HG02852 (cell line): ENCODE data around the gene NTSR1.
"Not testable (repeated sequence)": the region's sequence is repeated elsewhere in the genome, so short reads cannot be mapped to it uniquely, and the experiment has no call there.

Experiments used
- ATAC-seq: cut with Tn5 transposase; IDR thresholded peaks from one replicate; pipeline ENCODE4 v1.9.1; 2021; ENCODE audit warnings: mild to moderate bottlenecking, moderate library complexity; ENCODE audit not compliant: unreplicated experiment

Gene NTSR1

GRCh38 chr20:62671765-62672164 is 36.9 kb upstream of the NTSR1 start:
- no peak for ATAC-seq

GRCh38 chr20:62674370-62674769 is 34.3 kb upstream of the NTSR1 start:
- no peak for ATAC-seq

- ATAC-seq: no peak
Observed at GRCh38 chr20:62675156-62675876, 33.3 kb upstream of the NTSR1 start.

- no peak for ATAC-seq
Observed at GRCh38 chr20:62675877-62676260, 32.8 kb upstream of the NTSR1 start.

- no peak for ATAC-seq
Observed at GRCh38 chr20:62676976-62677375, 31.7 kb upstream of the NTSR1 start.

- ATAC-seq: no peak
Observed at GRCh38 chr20:62677678-62678077, 31.0 kb upstream of the NTSR1 start.

GRCh38 chr20:62678553-62678952 is 30.1 kb upstream of the NTSR1 start:
- ATAC-seq: no peak

- no peak for ATAC-seq
Observed at GRCh38 chr20:62679978-62680589, 28.6 kb upstream of the NTSR1 start.

GRCh38 chr20:62682912-62683517 is 25.6 kb upstream of the NTSR1 start:
- no peak for ATAC-seq

- ATAC-seq: not testable (repeated sequence)
Observed at GRCh38 chr20:62683660-62684322, 24.8 kb upstream of the NTSR1 start.

- no peak for ATAC-seq
Observed at GRCh38 chr20:62684981-62685380, 23.7 kb upstream of the NTSR1 start.

GRCh38 chr20:62685781-62686555 is 22.7 kb upstream of the NTSR1 start:
- no peak for ATAC-seq

GRCh38 chr20:62686869-62687830 is 21.5 kb upstream of the NTSR1 start:
- ATAC-seq: no peak

GRCh38 chr20:62688083-62688482 is 20.6 kb upstream of the NTSR1 start:
- ATAC-seq: no peak

- ATAC-seq: no peak
Observed at GRCh38 chr20:62688855-62689460, 19.7 kb upstream of the NTSR1 start.

- no peak for ATAC-seq
Observed at GRCh38 chr20:62689861-62690260, 18.8 kb upstream of the NTSR1 start.

- ATAC-seq: no peak
Observed at GRCh38 chr20:62690261-62690820, 18.3 kb upstream of the NTSR1 start.

- no peak for ATAC-seq
Observed at GRCh38 chr20:62691487-62691886, 17.1 kb upstream of the NTSR1 start.

- no peak for ATAC-seq
Observed at GRCh38 chr20:62692176-62692575, 16.5 kb upstream of the NTSR1 start.
